ENCODE results near the gene FYN. TPM values are rescaled to one million over a fixed set of nuclear protein-coding genes. Genes with fewer than 3 reads are reported as not detected.
A peak's percentile ranks its signal among the peaks of the same experiment; 100 is the strongest.

FYN gene
- total and polyA plus RNA-seq, 2 of the 13 experiments (the other 11 are each of a cell fraction or from before 2014, with no cell fraction given), result 15.5 to 24.6 TPM

- no peak for TF ChIP-seq SNAPC4 (CRISPR knock-in tag; IDR thresholded peaks at IDR 0.05)
- TF ChIP-seq MEF2D (CRISPR knock-in tag; IDR thresholded peaks at IDR 0.05), result no peak
- TF ChIP-seq, protein P1, sequence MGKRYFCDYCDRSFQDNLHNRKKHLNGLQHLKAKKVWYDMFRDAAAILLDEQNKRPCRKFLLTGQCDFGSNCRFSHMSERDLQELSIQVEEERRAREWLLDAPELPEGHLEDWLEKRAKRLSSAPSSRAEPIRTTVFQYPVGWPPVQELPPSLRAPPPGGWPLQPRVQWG (CRISPR knock-in tag; IDR thresholded peaks at IDR 0.05; ENCODE audit: borderline replicate concordance, low read depth), result no peak
- no peak for TF ChIP-seq U2AF2 (IDR thresholded peaks at IDR 0.05; ENCODE audit: low read depth, low read length)
- no peak for TF ChIP-seq CBFB (CRISPR knock-in tag; IDR thresholded peaks at IDR 0.05)
- no peak for TF ChIP-seq ZNF878 (CRISPR knock-in tag; IDR thresholded peaks at IDR 0.05)
- TF ChIP-seq ZNF501 (CRISPR knock-in tag; IDR thresholded peaks at IDR 0.05), result no peak
- TF ChIP-seq CEBPB (IDR thresholded peaks at IDR 0.05; ENCODE audit: borderline replicate concordance, low read depth, low read length), result peak; percentile 44; the same call in 1 of the 2 replicates
- no peak for TF ChIP-seq GTF3A (CRISPR knock-in tag; conservative IDR thresholded peaks at IDR 0.05)
- TF ChIP-seq NR2F6 (IDR thresholded peaks at IDR 0.05), result no peak
- no peak for TF ChIP-seq NR2F6 (CRISPR knock-in tag; IDR thresholded peaks at IDR 0.05)
- TF ChIP-seq ELF3 (CRISPR knock-in tag; IDR thresholded peaks at IDR 0.05), result peak; percentile 72
- TF ChIP-seq ISL2 (CRISPR knock-in tag; IDR thresholded peaks at IDR 0.05), result 0 out of 2 replicates have a peak, but pooled peaks have one; percentile 35
- TF ChIP-seq MXD4 (CRISPR knock-in tag; IDR thresholded peaks at IDR 0.05), result no peak
- no peak for TF ChIP-seq ZNF431 (CRISPR knock-in tag; IDR thresholded peaks at IDR 0.05; ENCODE audit: borderline replicate concordance, low read depth)
- TF ChIP-seq CHD2 (IDR thresholded peaks at IDR 0.05; ENCODE audit: low read depth, low read length), result no peak
- TF ChIP-seq HOXA3 (CRISPR knock-in tag; IDR thresholded peaks at IDR 0.05), result no peak; the same call in 1 of the 2 replicates
- TF ChIP-seq, protein P2, sequence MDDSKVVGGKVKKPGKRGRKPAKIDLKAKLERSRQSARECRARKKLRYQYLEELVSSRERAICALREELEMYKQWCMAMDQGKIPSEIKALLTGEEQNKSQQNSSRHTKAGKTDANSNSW (CRISPR knock-in tag; IDR thresholded peaks at IDR 0.05; ENCODE audit: borderline replicate concordance), result no peak
- TF ChIP-seq RCOR2 (CRISPR knock-in tag; IDR thresholded peaks at IDR 0.05), result peak; percentile 73; the same call in 1 of the 2 replicates
- peak; percentile 35 for TF ChIP-seq ASH2L (IDR thresholded peaks at IDR 0.05; ENCODE audit: insufficient read length, low read depth, low read length)
- TF ChIP-seq CCDC6 (CRISPR knock-in tag; IDR thresholded peaks at IDR 0.05), result no peak
- TF ChIP-seq ZNF768 (CRISPR knock-in tag; IDR thresholded peaks at IDR 0.05), result peak; percentile 95
- TF ChIP-seq ZNF558 (CRISPR knock-in tag; IDR thresholded peaks at IDR 0.05; ENCODE audit: borderline replicate concordance), result no peak
- TF ChIP-seq ATF4 (CRISPR knock-in tag; IDR thresholded peaks at IDR 0.05), result no peak
- no peak for TF ChIP-seq ZNF33A (CRISPR knock-in tag; IDR thresholded peaks at IDR 0.05; ENCODE audit: borderline replicate concordance)
- no peak for TF ChIP-seq ZNF605 (CRISPR knock-in tag; IDR thresholded peaks at IDR 0.05)
Observed at GRCh38 chr6:111614833-111615582, 258.2 kb downstream of the FYN start (continued).

Data from HepG2 (cell line).